GM18951 (cell line): Measurements from ENCODE around the gene ACAD10.

Experiments used
- POLR2A ChIP-seq: IDR thresholded peaks from 4 replicates; pipeline ENCODE4 v1.6.1; 2011; ENCODE audit warnings: mild to moderate bottlenecking; ENCODE audit not compliant: insufficient read length, insufficient read depth; ENCODE audit errors: extremely low read depth
- in situ Hi-C: fragments of 300-500 bp; cut with MboI; formaldehyde crosslinking; loops from one replicate; pipeline ENCODE4 v1.12.0; 2022; ENCODE audit warnings: low sequenced_read_pairs, mixed read lengths, inconsistent platforms; ENCODE audit not compliant: unreplicated experiment

The ACAD10 gene

DNA sequence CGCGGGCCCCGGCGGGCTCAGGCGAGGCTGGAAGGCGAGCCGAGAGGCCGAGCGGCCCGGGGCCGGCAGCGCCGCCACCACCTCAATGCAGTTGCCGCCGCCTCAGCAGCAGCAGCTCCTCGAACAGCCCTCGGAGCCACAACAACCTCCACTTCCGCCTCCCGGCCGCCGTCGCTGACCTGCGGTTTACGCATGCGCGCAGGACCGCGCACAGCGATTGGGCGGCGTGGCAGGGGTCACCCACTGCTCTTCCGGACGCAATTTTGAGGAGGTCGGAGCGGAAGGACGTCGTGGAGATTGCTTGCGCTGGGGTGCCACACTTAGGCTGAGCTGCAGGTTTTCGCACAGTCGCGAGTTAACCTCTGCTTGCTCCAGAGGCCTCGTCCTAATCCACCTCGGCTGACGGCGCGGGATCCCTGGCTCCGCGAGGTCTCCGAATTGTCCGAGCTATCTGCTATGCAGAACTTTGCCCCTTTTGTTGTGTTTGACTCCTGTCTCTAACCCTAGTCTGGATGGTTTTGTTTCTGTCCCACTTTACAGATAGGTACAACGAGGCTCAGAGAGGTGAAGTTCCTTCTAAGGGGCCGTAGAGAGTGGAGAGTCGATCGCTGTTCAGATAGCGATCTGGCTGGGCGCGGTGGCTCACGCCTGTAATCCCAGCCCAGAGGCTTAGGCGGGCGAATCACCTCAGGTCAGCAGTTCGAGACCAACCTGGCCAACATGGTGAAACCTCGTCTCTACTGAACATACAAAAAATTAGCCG lies at the start of gene ACAD10, which contains the start of gene BRAP:
Gene ACAD10 (plus strand): TSS at position 243 of the 763 bp plus-strand sequence. CDS start 6,657 bp downstream, outside the sequence.
Gene BRAP (minus strand): TSS at position 146 of the 763 bp plus-strand sequence. CDS start 164 bp downstream, outside the sequence.
- in situ Hi-C loops = no loop called here
- peak; percentile 98 for TF ChIP-seq POLR2A

GRCh38 chr12:111636209-111636945 lies 49.5 kb upstream of the ACAD10 start:
- in situ Hi-C loops = no loop called here
- TF ChIP-seq POLR2A = no peak

GRCh38 chr12:111638556-111638955 lies 47.3 kb upstream of the ACAD10 start:
- TF ChIP-seq POLR2A = no peak
- in situ Hi-C loops = no loop called here

- in situ Hi-C loops = no loop called here
- no peak for TF ChIP-seq POLR2A
Observed at GRCh38 chr12:111640506-111640905, 45.3 kb upstream of the ACAD10 start.

GRCh38 chr12:111642681-111643426 lies 43.0 kb upstream of the ACAD10 start:
- TF ChIP-seq POLR2A = no peak
- in situ Hi-C loops = no loop called here

DNA sequence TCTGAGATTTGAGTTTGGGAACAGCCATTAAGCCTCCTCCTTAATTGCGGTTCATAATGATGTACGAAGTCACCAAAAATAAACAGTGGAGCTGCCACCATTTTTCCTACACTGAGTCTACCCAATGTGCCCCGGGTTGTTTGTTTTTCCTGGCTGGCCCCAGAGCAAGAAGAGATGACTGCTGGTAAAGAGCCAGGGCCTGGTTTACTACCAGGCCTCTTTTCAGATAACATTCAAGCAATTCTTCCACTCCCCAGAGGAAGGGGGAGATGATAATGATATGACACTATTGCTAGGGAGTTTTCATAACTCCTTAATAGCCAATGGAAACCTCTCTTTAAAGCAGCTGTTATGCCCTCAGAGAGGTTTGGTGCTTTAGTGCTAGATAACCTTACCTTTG lies 42.4 kb upstream of the ACAD10 start:
- in situ Hi-C loops = no loop called here
- TF ChIP-seq POLR2A = no peak

DNA sequence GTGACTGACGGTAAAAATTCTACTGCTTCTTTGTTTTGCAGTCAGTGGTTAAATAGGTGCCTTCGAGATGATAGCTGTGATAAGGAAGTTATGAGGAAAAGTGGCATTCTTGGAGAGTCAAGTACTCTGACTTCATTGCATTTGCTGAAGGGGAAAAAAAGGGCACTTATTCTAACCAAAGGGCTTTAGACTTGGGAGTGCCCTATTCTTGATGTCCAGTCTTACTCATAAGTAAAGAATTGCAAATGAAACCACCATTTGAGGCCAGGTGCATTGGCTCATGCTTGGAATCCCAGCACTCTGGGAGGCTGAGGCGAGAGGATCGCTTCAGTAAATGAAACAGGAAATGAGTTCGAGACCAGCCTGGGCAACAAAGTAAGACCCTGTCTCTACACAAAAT lies 40.4 kb upstream of the ACAD10 start:
- TF ChIP-seq POLR2A = no peak

DNA sequence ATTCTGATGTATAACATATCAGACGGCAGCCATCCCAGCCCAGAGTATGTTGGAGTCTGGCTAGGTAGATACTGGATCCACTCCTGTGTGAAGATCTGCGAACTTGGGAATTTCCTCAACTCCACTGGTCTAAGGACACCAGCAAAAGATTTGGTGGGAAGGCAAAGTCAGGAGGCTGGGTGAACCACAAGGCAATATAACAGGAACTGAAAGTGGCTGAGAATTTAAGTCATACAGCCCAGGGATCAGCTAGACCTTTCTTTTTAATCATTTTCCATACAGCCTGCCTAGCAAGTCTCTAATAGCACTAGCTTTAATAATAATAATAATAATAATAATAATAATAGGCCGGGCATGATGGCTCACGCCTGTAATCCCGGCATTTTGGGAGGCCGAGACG lies 34.9 kb upstream of the ACAD10 start:
- no peak for TF ChIP-seq POLR2A
- in situ Hi-C loops = loop anchor here (25.0 kb wide), 1 partner anchor 314 kb away; no protein-coding TSS in a partner anchor

More for the DNA sequence above, 40.4 kb upstream of the ACAD10 start:
- in situ Hi-C loops = no loop called here

DNA sequence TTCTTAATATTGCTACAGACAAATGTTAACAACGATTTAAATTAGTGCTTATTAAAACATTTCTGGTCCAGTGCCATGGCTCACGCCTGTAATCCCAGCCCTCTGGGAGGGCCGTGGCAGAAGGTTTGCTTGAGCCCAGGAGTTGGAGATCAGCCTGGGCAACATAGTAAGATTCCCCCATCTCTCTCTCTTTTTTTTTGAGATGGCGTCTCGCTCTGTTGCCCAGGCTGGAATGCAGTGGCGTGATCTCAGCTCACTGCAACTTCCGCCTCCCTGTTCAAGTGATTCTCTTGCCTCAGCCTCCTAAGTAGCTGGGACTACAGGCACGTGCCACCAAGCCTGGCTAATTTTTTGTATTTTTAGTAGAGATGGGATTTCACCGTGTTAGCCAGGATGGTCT lies 33.3 kb upstream of the ACAD10 start:
- in situ Hi-C loops = loop anchor here (25.0 kb wide), 1 partner anchor 315 kb away; no protein-coding TSS in a partner anchor

DNA sequence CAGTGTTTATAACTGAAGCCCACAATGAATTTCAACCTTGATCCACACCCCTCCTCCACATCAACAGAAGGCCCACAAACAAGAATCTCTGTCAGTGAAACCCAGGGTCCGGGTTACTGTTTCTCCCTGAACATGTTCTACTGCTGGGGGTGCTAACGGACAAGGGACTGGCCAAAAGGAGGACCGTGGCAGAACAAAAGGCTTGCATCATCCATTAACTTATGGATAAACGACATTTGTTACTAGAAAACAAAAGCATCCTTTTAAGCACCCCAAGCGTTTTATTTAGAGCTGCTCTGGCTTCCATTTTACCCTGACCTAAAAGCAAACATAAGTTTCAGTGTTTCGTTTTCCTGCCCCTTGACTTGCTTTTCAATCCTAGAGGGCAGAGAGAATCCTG lies 32.3 kb upstream of the ACAD10 start:
- in situ Hi-C loops = loop anchor here (25.0 kb wide), 1 partner anchor 316 kb away; no protein-coding TSS in a partner anchor
- no peak for TF ChIP-seq POLR2A

DNA sequence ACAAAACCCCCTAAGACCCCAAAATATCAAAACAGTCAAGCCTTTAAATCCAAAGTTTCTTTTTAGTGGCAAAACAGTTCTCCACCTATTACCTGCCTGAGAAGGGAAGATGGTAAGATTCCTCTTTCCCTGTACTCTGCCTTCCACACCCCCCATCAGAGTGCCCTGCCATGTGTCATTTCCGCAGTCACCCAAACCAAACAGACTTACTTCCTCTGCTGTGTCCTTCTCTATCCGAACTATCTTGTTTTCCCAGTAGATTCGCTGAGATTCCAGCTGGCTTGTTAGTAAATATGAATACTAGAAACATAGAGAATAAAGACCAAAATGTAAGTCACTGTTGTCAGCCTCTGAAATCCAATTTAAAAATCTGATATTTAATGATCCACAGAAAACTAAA lies 30.5 kb upstream of the ACAD10 start:
- in situ Hi-C loops = loop anchor here (25.0 kb wide), 1 partner anchor 318 kb away; no protein-coding TSS in a partner anchor
- no peak for TF ChIP-seq POLR2A

GRCh38 chr12:111656016-111656415 lies 29.8 kb upstream of the ACAD10 start:
- no peak for TF ChIP-seq POLR2A
- in situ Hi-C loops = loop anchor here (25.0 kb wide), 1 partner anchor 319 kb away; no protein-coding TSS in a partner anchor

DNA sequence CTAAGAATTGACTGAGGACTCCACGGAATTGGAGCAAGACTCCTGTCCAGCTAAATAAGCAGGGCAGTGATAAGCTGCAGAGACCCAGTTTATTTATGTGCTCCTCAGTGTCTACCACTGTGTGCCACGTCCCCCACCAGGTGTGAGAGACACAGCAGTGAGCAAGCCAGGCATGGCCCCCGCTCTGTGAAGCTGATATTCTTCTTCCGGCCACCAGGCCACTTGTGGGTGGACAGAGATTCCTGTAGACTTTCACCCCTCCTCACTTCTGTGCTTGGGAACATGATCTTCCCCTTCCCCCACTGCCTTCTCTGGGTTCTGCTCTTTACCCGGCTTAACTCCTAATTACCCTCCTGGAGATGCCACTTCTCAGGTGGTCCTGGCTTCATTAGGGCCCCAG lies 21.4 kb upstream of the ACAD10 start:
- no peak for TF ChIP-seq POLR2A
- in situ Hi-C loops = loop anchor here (25.0 kb wide), 1 partner anchor 327 kb away; no protein-coding TSS in a partner anchor
